Raji (cell line): ENCODE results near the gene GYPC.

Experiments
- POLR2A ChIP-seq: IDR thresholded peaks from 2 replicates; pipeline ENCODE4 v1.6.1; 2011; ENCODE audit warnings: low read depth, low read length, control low read depth; ENCODE audit not compliant: insufficient read depth

The GYPC gene, protein sequence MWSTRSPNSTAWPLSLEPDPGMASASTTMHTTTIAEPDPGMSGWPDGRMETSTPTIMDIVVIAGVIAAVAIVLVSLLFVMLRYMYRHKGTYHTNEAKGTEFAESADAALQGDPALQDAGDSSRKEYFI

DNA sequence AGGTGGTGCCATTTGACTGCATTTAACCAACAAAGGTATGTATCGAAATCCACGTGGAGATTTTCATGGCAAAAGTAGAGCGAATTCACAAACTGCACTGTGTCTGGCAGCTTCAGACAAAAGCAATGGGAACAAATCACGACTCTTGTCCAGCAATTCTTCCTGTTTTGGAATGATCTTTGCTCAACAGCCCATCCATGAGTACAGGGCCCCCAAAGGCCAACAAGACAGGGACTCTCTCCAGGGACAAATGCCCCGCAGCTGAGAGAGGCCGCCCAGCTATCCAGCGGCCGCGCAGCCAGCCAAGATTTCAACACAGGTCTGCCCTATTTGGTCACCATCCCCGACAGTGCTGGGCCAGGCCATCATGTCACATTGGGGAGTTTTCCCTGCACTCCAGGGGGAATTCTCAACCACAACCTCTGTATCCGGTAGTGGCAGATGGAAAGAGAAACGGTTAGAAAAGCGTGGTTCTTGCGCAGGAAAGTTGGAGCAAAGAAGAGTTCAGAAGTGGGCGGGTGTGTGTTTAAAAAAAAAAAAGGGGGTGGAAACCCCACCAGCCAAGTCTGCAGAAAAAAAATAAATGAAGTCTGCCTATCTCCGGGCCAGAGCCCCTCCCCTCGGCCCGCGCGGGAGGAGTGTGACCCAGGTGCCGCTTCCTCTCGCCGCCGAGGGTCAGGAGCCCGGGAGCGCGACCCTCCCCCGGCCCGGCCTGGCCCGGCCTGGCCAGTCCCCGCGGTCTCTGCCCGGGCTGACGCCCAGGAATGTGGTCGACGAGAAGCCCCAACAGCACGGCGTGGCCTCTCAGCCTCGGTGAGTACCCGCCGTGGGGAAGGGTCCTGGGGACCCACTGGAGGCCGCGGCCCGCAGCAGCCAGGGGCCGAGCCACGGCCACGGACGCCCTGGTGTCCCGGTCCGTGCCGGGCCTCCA lies at the start of gene GYPC:
Gene GYPC, plus strand, starts transcription at position 659 of the 931 bp plus-strand sequence. Its CDS starts 106 bp downstream, at position 765.
- no peak for TF ChIP-seq POLR2A

DNA sequence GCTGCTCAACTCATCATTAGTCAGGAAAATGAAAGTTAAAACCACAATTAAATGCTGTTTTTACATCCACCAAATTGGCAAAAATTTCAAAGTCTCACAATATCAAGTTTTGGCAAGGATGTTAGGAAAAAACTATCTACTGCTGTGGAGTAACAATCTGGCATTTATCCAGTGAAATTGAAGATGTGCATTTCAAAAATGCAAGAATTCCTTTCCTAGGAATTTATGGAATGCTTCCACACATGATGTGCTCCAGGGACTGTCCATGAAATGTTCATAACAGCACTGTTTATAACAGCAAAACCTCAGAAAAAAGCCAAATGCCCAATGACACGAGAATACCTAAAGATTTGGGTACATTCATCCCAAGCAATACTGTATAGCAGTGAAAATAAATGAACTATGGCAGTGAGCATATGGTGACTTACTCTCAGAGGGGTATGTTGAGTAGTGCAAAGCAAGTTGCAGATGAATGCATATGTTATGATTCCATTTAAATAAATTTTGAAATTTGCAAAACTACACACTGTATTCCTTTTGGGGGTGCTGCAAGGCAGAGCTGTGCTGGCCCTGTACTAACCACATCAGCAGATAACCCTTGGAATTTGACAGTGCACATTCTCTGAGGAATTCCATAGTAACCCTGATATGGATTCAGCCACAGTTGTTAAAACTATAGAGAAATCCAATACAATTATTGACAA lies 41.3 kb upstream of the GYPC start:
- no peak for TF ChIP-seq POLR2A

DNA sequence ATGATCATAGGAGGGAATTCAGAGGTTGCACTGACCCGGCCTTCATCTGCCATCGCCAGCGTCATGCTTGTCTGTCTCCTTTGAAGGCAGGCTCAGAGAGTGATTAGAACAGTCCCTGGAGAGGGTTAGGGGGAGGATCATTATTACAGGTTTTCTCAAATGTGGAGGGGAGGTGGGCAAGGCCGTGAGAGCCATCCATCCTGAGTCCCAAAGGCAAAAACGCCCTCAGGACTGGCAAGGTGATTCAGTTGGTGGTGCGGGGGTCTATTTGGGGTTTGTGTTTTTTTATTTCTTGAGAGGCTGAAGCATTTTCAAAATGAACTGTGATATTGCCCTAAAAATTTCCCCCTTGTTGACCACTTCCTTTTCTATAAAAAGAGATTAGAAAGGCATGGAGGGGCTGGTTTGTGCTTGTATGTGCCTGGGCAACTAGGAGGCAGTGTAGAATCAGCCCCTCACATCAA lies 39.3 kb upstream of the GYPC start:
- TF ChIP-seq POLR2A, result no peak

DNA sequence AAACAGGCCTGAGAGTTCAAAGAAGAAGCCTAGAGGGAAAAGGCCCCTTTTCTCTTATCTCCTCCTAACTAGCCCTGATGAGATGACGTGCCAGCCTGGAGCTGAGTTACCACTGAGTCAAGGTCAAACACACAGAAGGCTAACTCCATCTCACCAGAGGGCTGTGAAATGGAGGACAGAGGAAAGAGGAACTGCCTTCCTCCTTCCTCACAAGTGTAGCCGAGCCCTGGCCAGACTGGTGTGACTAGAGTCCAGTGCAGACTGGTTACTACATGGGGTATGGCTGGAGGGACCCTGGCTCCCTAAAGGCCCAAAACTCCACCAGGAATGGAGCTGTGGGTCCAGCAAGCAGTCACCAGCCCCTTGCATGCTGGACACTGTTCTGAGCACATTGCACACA lies 35.7 kb upstream of the GYPC start:
- TF ChIP-seq POLR2A, result no peak

DNA sequence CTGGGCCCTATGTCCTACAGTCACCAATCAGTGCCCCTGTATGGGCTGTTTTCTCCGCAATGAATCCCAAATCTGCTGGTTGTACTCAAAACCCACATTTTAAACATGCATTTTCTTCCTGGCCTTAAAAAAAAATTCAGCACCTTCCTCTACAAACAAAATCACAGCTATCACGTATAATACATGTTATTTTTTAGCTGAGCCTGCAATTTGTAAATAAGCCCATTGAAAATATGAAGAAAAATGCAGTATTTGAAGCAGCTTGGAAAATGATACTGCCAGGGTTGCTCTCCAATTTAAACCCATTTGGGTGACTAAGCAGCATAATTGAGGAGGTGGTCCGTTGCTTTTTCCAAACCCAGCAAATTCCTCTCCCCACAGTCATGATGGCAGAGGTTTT lies 33.0 kb upstream of the GYPC start:
- no peak for TF ChIP-seq POLR2A

DNA sequence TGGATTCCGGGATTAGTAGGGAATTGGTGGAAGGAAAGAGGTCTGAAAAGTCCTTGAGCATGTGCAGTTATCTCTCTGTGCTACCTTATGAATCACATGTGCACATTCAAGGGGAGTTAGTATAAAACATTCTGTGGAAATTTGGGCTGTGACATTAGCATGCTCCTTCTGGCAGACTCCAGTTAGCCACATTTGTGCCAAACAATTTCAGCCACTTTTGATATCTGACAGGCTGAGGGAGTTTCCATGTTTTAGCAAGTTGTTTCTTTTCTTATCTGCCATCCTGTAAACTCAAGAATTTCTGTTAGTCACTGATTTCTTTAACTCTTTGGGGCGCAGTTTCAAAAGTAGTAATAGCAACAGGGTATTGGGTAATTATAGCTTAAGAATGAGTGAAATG lies 28.3 kb upstream of the GYPC start:
- TF ChIP-seq POLR2A, result no peak

DNA sequence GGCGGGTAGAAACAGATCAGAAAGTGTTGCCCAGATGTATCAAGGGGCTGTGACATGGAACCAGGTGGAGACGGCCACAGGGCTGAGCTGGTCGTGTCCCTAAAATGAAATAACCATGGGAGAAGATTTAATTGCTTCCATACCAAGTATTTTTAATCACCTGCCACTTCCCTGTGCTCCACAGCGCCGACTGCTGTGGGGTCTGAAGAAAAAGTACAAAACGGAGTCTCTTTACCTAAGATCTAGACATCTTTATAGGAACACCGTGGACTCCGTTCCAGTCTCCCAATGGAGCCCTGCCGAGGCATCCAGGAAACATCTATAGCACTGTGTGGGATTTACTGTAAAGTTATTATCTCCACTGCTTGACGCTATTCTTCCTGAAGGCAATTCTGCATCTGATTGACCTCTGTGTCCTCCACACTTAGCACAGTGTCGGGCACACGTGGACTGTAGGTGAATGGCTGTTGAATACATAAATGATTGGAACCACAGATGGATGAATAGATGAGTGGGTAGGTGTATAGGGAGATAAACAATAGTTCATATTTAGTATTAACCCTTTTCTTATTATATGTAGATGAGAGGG lies 21.6 kb upstream of the GYPC start:
- no peak for TF ChIP-seq POLR2A

DNA sequence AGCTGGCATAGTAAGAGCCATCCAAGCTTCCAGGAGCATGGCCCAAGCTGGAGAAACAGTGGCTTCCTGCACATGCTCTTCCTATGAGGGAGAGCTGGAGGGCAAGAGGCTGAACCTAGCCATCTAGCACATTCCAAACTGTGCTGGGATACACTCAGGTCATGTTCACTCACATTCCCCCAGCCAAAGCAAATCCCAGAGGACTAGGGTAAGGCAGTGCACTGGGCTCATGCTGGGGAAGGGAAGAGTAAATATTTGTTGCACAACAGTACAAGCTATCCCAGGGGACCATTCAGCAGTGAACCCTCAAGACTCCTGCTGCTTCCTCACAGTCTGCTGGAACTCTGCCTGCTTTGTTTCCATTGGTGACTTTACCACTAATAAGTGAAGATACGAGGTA lies 20.7 kb upstream of the GYPC start:
- TF ChIP-seq POLR2A, result no peak

DNA sequence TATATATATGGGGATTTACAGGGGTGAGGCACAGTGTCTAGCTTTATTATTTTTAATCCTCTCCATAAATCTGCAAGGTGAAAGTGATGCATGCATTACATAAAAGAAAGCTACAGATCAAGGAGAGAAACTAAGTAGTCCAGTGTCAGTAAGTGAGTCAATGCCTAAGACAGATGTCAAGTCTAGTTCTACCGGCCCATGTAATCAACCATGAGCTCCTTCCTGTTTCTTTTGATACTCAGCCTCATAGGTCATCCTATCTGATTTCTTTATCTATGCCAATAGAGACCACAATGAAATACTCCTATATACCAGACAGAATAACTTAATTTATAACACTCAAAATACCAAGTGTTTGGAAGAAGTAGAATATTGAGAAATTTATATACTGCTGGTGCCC lies 20.2 kb upstream of the GYPC start:
- TF ChIP-seq POLR2A, result no peak

DNA sequence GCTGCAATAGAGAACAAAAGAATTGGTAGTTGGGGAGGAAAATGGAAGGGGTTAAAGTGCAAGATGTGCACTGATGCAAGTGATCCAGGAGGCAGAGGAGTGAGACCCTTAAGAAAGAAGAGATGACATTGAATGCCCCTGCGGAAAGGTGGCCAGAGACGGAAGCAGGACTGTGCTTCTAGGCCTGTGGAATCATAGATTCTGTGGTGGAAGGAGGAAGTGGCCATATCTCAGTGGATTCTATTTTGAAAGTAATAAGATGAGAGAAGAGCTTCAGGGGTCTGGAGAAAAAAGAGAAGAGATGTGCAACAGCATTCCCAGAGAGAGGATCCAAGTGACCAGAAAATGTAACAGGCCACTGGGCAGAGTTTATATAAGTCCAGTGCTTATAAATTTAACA lies 18.6 kb upstream of the GYPC start:
- TF ChIP-seq POLR2A, result no peak

DNA sequence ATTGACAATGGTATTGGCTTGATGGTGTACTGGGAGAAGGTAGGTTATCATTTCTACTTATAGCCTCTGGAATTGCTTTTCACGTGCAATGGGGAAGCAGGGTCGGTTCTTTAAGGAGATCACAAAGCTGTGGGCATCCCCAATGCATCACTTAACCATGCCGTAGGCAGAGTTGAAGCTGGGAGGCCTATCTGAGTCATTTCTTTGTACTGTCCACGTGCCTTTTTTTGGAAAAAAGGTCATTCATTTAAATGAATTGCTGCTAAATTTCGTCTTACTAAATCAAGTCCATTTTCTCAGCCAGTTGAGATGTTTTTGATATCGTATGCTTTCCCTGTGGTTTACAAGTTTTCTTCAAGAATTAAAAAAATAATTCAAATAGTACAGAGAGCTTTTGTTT lies 17.2 kb upstream of the GYPC start:
- no peak for TF ChIP-seq POLR2A

DNA sequence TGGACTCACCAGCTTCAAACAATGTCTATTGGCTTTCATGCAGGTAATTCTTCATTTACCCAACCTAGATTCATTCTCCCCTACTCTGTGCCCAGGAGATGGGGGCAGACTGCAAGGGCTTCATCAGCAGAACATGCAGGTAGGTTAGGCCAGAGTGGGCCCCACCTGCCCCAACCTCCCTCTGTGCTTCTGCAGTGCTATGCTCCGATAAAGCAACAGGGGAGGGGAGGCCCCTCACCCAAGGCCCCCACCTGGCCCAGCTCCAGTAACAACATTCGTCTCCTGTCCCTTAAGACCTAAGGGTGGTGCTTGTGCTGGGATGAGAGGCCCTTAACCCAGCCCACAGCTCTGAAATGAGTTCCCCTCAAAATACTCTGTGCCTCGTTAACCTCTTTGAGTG lies 16.7 kb upstream of the GYPC start:
- TF ChIP-seq POLR2A, result no peak

DNA sequence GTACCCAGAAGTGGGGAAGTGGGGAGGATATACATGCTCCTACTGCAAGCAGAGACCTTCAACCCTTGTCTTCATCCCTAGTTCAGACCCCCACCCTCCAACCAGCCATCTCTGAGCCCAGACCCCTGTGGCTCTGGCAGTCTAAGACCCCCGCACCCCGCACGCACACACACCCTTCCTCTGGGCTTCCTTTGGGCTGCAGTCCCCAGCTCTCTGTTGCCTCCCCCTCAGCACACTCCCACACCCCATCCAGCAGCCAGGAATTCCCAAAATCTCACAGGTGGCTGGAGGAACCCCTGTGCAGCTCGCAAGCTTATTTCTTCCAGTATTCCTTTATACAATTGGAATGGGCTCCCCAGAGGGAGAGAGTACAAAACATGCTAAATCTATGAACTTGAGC lies 13.9 kb upstream of the GYPC start:
- TF ChIP-seq POLR2A, result no peak

DNA sequence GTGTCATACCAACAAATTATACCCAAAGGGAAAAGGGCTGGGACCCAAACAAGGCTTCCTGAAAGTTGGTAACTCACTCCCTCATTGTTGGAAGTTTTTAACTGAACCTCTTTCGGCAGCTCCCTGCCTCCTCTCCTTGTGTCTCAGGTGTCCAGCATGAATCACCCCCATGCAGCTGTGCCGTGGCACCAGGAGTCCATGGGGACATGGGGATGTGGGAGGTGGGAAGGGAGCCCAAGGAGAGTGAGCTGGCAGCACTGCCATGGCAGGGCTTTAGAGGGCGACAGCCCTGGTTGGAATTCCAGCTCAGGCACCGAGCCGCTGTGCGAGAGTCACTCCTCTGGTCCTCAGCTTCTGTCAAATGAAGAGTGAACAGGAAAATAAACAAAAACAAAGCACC lies 12.5 kb upstream of the GYPC start:
- no peak for TF ChIP-seq POLR2A

DNA sequence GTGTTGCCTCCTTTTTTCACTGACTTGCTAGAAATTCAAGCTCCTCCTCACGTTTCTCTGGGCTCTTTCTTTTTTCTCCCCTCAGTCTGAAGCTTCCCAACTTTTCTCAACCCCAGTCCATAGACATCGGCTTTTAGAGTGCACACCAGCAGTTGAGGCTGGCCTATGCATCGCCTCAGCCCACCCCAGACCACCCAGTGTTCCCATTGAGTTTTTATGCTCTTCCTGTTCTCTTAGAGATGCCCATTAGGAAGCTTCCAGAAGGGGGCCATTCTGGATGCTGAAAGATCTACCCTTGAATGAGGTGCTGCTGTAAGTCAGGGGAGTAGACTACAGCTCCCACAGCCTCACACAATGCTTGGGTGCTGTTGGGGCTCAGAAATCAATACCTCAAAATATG lies 12.0 kb upstream of the GYPC start:
- no peak for TF ChIP-seq POLR2A
